ENCODE measurements around the gene SDHC. TPM values are rescaled to one million over a fixed set of nuclear protein-coding genes. Genes with fewer than 3 reads are reported as not detected.
A peak's percentile ranks its signal among the peaks of the same experiment; 100 is the strongest.

SDHC gene
- total and polyA plus RNA-seq, 2 of the 13 experiments (the other 11 are each of a cell fraction or from before 2014, with no cell fraction given): 27.1 to 229 TPM

DNA sequence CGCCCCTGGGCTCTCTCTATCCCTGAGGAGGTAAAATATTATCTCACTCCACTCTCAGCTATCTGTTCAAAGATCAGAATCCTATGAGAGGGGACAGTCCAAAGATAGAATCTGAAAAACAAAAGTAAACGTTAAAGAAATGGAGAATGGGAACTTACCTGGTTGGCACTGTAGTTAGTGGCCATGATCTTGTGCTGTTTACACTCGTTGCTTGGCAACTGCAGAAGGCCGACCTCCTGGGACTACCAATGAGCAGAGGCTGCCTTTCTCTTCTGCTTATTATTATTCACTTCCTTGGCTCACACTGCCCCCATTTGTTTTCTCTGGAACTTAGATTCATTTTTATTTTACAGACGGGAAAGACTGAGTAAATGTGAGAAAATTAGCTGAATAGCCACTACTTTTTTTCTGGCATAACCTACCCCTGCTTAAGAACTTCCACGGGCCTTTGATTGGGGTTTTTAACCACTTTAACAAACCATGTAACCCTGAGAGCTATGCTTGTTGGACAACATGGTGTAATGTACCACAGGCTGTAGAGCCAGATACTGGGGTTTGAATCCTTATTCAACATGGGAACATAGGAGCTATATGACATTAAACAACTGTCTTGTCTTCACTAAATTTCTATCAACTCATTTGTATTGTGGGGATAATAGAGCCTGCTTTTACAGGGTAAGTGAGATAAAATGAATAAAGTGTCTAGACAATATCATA is 53.7 kb downstream of the SDHC start, which contains the start of gene CFAP126 (continued):
- TF ChIP-seq, protein P1, sequence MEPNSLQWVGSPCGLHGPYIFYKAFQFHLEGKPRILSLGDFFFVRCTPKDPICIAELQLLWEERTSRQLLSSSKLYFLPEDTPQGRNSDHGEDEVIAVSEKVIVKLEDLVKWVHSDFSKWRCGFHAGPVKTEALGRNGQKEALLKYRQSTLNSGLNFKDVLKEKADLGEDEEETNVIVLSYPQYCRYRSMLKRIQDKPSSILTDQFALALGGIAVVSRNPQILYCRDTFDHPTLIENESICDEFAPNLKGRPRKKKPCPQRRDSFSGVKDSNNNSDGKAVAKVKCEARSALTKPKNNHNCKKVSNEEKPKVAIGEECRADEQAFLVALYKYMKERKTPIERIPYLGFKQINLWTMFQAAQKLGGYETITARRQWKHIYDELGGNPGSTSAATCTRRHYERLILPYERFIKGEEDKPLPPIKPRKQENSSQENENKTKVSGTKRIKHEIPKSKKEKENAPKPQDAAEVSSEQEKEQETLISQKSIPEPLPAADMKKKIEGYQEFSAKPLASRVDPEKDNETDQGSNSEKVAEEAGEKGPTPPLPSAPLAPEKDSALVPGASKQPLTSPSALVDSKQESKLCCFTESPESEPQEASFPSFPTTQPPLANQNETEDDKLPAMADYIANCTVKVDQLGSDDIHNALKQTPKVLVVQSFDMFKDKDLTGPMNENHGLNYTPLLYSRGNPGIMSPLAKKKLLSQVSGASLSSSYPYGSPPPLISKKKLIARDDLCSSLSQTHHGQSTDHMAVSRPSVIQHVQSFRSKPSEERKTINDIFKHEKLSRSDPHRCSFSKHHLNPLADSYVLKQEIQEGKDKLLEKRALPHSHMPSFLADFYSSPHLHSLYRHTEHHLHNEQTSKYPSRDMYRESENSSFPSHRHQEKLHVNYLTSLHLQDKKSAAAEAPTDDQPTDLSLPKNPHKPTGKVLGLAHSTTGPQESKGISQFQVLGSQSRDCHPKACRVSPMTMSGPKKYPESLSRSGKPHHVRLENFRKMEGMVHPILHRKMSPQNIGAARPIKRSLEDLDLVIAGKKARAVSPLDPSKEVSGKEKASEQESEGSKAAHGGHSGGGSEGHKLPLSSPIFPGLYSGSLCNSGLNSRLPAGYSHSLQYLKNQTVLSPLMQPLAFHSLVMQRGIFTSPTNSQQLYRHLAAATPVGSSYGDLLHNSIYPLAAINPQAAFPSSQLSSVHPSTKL (CRISPR knock-in tag; IDR thresholded peaks at IDR 0.05): 0 out of 2 replicates have a peak, but pooled peaks have one; percentile 21
- TF ChIP-seq ZNF883 (CRISPR knock-in tag; IDR thresholded peaks at IDR 0.05; ENCODE audit: not compliant biosample characterization): no peak
- TF ChIP-seq PPARG (CRISPR knock-in tag; conservative IDR thresholded peaks at IDR 0.05): no peak; the same call in 1 of the 2 replicates
- peak; percentile 55; the same call in 1 of the 2 replicates for TF ChIP-seq SOX5 (CRISPR knock-in tag; IDR thresholded peaks at IDR 0.05; ENCODE audit: borderline replicate concordance)
- TF ChIP-seq BORCS8-MEF2B (CRISPR knock-in tag; IDR thresholded peaks at IDR 0.05): no peak
- no peak for TF ChIP-seq HOXD1 (CRISPR knock-in tag; IDR thresholded peaks at IDR 0.05)
- no peak for TF ChIP-seq ZNF605 (CRISPR knock-in tag; IDR thresholded peaks at IDR 0.05)
- no peak for TF ChIP-seq ZNF720 (CRISPR knock-in tag; IDR thresholded peaks at IDR 0.05)
- no peak for TF ChIP-seq ONECUT2 (CRISPR knock-in tag; IDR thresholded peaks at IDR 0.05)
- TF ChIP-seq, protein P2, sequence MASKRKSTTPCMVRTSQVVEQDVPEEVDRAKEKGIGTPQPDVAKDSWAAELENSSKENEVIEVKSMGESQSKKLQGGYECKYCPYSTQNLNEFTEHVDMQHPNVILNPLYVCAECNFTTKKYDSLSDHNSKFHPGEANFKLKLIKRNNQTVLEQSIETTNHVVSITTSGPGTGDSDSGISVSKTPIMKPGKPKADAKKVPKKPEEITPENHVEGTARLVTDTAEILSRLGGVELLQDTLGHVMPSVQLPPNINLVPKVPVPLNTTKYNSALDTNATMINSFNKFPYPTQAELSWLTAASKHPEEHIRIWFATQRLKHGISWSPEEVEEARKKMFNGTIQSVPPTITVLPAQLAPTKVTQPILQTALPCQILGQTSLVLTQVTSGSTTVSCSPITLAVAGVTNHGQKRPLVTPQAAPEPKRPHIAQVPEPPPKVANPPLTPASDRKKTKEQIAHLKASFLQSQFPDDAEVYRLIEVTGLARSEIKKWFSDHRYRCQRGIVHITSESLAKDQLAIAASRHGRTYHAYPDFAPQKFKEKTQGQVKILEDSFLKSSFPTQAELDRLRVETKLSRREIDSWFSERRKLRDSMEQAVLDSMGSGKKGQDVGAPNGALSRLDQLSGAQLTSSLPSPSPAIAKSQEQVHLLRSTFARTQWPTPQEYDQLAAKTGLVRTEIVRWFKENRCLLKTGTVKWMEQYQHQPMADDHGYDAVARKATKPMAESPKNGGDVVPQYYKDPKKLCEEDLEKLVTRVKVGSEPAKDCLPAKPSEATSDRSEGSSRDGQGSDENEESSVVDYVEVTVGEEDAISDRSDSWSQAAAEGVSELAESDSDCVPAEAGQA (IDR thresholded peaks at IDR 0.05; ENCODE audit: low read depth): no peak
- TF ChIP-seq, protein P2 (CRISPR knock-in tag; IDR thresholded peaks at IDR 0.05; ENCODE audit: borderline replicate concordance): no peak
- no peak for TF ChIP-seq PAF1 (CRISPR knock-in tag; IDR thresholded peaks at IDR 0.05)
- no peak for TF ChIP-seq NFYC (CRISPR knock-in tag; IDR thresholded peaks at IDR 0.05)
- TF ChIP-seq ZSCAN29 (CRISPR knock-in tag; conservative IDR thresholded peaks at IDR 0.05): no peak
- TF ChIP-seq, protein P3, sequence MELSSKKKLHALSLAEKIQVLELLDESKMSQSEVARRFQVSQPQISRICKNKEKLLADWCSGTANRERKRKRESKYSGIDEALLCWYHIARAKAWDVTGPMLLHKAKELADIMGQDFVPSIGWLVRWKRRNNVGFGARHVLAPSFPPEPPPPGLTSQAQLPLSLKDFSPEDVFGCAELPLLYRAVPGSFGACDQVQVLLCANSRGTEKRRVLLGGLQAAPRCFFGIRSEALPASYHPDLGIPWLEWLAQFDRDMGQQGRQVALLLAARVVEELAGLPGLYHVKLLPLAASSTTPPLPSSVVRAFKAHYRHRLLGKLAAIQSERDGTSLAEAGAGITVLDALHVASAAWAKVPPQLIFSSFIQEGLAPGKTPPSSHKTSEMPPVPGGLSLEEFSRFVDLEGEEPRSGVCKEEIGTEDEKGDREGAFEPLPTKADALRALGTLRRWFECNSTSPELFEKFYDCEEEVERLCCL (CRISPR knock-in tag; IDR thresholded peaks at IDR 0.05; ENCODE audit: borderline replicate concordance): no peak
- peak in 1 of 2 experiments; percentile 11; a peak in 1 of 4 replicates for TF ChIP-seq POLR2A (IDR thresholded peaks at IDR 0.05; ENCODE audit: insufficient read depth in 1 of 2, low read depth in 2 of 2, low read length in 2 of 2)
- TF ChIP-seq AGO2 (optimal IDR thresholded peaks at IDR 0.05; ENCODE audit: low read depth, low read length): no peak
- TF ChIP-seq ZNF740 (CRISPR knock-in tag; IDR thresholded peaks at IDR 0.05): no peak
